ENCODE data around the gene SLIT2.

DNA sequence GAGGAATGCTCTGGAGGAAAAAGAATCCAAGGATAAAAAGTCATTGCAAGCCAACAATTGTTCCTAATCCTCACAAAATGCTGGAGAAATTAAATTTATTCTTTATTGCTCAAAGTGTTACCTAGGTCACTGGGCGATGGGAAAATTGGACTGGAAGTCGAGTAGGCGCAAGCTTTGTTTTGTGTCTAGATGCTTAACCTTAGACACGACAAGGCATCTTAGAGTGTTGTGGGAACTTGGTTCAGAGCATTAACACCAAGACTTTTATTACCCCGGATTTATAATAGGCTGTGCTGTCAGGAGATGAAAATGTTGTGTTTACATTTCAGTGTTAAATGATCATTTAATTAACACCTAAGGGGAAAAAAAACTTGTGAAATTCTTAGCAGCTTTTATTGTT, 25.1 kb downstream of the SLIT2 start:
- TF ChIP-seq CTCF (conservative IDR thresholded peaks at IDR 0.05): no peak
- TF ChIP-seq EZH2 (IDR thresholded peaks at IDR 0.05; ENCODE audit: low read depth): no peak
